Mucosa of descending colon (tissue), 3 donors: ENCODE data around the gene HNRNPDL. TPM values are rescaled to one million over a fixed set of nuclear protein-coding genes. Genes with fewer than 3 reads are reported as not detected.

Experiments
- ATAC-seq: fragments of 200-7000 bp; cut with Tn5 transposase; one replicate; pipeline ENCODE4 v1.9.1; 2020; ENCODE audit warnings: mild to moderate bottlenecking, moderate library complexity
- DNase-seq, 3 donors: peaks; one replicate each; pipeline ENCODE4 v3.0.0-alpha.2; 2020
- H3K36me3 ChIP-seq: fragments of 200-600 bp; one replicate; pipeline ENCODE4 v1.8.0; 2021; ENCODE audit warnings: low read depth, mild to moderate bottlenecking
- H3K4me1 ChIP-seq: fragments of 200-600 bp; one replicate; pipeline ENCODE4 v1.8.0; 2021; ENCODE audit warnings: low read depth, mild to moderate bottlenecking
- H3K4me3 ChIP-seq: fragments of 200-600 bp; one replicate; pipeline ENCODE4 v1.8.0; 2021; ENCODE audit warnings: mild to moderate bottlenecking
- H3K9me3 ChIP-seq: fragments of 200-600 bp; one replicate; pipeline ENCODE4 v1.8.0; 2021; ENCODE audit warnings: mild to moderate bottlenecking
- CTCF ChIP-seq: fragments of 200-600 bp; IDR thresholded peaks from one replicate; pipeline ENCODE4 v1.8.0; 2022; ENCODE audit warnings: antibody characterized with exemption, mild to moderate bottlenecking
- intact Hi-C, 2 donors: fragments of 100-400 bp; cut with DNase I in 1 of 2; cut with micrococcal nuclease in 1 of 2; formaldehyde crosslinking; loops; one replicate each; pipeline versions ENCODE4 v1.11.0 to v1.11.1; 2022; cut with DNase I, micrococcal nuclease
- total RNA-seq, 3 donors: library from RNA; stranded (reverse); fragmentation: NEBNext Ultra II Directional in 2 of 3; extraction: Animal tissue kit (Norgen Biotek cat#: 25700) in 2 of 3; gene quantifications; one replicate each; pipeline versions ENCODE4 v1.2.1 to v1.2.4, GENCODE V29; 2021 to 2023
- donor health status: DM: no; HTN: no; CAD: no; lungs with moderate emphysema.
- donor health status: DM: no; HTN: no; CAD: no.
- donor health status: DM: no; HTN: yes; CAD: no.

HNRNPDL gene
- total RNA-seq, 3 donors from 2014 or later: 84.1 to 186 (median 107) TPM

DNA sequence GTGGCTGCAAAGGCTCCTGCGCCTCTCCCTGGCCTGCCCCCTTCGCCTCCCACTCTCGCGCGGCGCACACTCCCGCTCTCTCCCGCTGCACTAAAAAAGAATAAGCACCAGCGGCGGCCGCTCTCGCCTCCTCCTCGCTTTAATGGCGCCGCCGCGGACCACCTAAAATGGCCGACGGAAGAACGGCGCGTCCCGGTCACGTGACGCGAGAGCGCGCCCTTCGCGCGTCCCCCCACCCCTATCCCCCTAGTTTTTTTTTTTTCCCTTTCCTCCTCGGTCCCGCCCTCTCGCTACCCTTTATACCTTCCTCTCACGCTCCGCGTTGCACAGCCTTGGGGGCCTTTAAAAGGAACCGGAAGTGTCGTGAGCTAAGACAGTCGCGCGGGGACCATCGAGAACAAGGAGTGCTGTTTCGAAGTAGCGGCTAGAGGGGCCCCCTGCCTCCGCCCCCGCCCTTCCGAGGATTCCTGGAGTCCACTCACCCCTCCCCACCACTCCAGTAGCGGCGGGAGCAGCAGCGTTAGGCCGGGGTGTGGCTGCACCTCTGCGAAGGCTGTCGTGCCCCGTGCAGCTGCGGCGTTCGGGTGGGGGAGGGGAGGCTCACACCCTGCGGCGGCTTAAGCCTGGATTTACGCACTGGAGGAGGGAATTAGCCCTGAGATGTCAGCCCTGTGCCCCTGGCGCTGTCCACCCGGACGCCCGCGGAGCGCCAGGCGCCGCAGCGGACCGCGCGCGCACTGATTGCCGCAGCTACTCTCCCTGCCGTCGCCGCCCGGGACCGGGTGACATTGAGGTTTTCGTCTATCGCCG is 56.2 kb downstream of the HNRNPDL start, which contains the start of gene HNRNPD:
TSS of gene HNRNPD (minus strand) at position 176 of the 810 bp plus-strand sequence. CDS start 313 bp downstream, outside the sequence.
- DNase-seq (peak; percentile 96 to 99 (median 97)), ATAC-seq (peak; percentile 86)
- Histone ChIP-seq H3K4me1 (peaks cover 33% of the 10 kb centered on the region), H3K4me3 (peak within 1 kb of the TSS; percentile 73), H3K36me3 (no peaks in the 10 kb centered on the region), H3K9me3 (no peaks in the 10 kb centered on the region)
- no peak for TF ChIP-seq CTCF
- intact Hi-C loops: loop anchor here (10.0 kb wide), 1 partner anchor 51 kb away; no protein-coding TSS in a partner anchor

DNA sequence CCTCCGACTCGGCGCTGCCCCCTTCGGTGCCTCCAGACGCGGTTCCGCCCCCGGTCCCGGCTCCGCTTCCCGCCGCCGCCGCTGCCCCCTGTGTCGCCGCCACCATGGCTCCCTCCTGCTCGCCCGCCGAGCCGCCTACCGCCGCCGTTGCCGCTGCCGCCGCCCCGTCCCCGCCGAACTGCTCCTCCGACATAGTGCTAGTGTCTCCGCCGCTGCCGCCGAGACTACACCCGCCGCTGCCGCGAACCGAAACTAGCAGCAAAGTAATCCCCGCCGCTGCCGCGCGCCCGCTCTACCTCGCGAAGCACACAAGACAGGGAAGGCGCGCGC is 56.8 kb downstream of the HNRNPDL start:
- no peaks in the 10 kb centered on the region for H3K36me3 ChIP-seq
- TF ChIP-seq CTCF: no peak
- DNase-seq: no peak
- ATAC-seq: peak; percentile 33
- peak overlapping the region; percentile 73 for H3K4me3 ChIP-seq
- H3K9me3 ChIP-seq: no peaks in the 10 kb centered on the region
- H3K4me1 ChIP-seq: peaks cover 38% of the 10 kb centered on the region
- intact Hi-C loops: loop anchor here (10.0 kb wide), 1 partner anchor 51 kb away; no protein-coding TSS in a partner anchor

Other genes with a start within 250 kb of the HNRNPDL start
- 100 to 1,000 TPM; 120 to 176 (median 172) TPM for gene HNRNPD, start 56.5 kb downstream of the HNRNPDL start, total RNA-seq
- 10 to 100 TPM; 15.6 to 22.7 (median 19.9) TPM for gene ENOPH1, start 128 bp upstream of the HNRNPDL start, total RNA-seq
- 1 to 10 TPM; 1.6 to 9.4 (median 3.4) TPM for gene TMEM150C, start 131.5 kb upstream of the HNRNPDL start, total RNA-seq